Ovary (tissue), 3 donors: ENCODE measurements around the gene LIMS1.

Experiments used
- EP300 ChIP-seq: sonication (generic); formaldehyde crosslinking; IDR thresholded peaks from one replicate; pipeline ENCODE4 v1.6.1; 2017; ENCODE audit warnings: antibody characterized with exemption
- POLR2A ChIP-seq: fragments of 450-650 bp; IDR thresholded peaks from one replicate; pipeline ENCODE4 v1.6.1; 2017; ENCODE audit warnings: antibody characterized with exemption, mild to moderate bottlenecking, moderate library complexity
- TF ChIP-seq, protein P1 (sequence below), 3 donors: fragments of 450-650 bp in 2 of 3; fragments of 200-600 bp in 1 of 3; IDR thresholded peaks; one replicate each; pipeline versions ENCODE4 v1.5.1 to v1.8.0; 2016 to 2022; ENCODE audit warnings: antibody characterized with exemption in 3 of 3, mild to moderate bottlenecking in 1 of 3
- donor health status: DM: no; HTN: no; CAD: no.

DNA sequence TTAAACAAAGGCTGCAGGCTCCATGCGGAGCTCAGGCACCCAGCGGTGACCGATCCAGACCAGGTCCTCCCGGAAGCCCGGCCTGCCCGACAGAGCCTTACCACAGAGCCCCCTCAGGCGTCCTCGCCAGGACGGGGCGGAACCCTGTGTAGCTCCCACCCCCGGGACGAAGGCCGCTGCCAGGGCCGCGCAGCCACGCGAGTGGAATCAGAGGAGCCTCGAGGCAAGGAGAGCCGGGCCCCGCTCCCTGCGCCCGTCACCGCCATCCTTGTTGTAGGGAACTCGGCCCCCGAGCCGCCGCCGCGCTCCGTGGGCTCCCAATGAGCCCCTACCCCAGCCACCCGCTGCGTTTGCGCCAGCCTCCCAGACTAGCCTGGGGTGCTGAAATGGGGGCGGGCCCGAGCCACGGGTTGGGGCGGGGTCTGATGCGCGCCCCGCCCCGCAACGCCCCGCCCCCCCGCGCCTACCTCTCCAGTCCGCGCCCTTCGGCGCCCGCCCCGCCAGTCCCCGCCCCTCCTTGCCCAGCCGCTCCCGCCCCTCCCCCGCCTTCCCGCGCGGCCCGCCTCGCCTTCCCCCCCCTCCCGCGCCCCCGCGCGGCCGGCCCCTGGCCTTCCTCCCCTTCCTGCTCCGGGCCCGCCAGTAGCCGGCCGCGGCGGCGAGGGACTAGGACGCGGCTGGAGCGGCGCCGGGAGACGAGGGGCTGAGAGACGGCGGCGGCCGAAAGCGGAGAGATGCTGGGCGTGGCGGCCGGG is at the start of gene LIMS1:
- TF ChIP-seq, protein P1, sequence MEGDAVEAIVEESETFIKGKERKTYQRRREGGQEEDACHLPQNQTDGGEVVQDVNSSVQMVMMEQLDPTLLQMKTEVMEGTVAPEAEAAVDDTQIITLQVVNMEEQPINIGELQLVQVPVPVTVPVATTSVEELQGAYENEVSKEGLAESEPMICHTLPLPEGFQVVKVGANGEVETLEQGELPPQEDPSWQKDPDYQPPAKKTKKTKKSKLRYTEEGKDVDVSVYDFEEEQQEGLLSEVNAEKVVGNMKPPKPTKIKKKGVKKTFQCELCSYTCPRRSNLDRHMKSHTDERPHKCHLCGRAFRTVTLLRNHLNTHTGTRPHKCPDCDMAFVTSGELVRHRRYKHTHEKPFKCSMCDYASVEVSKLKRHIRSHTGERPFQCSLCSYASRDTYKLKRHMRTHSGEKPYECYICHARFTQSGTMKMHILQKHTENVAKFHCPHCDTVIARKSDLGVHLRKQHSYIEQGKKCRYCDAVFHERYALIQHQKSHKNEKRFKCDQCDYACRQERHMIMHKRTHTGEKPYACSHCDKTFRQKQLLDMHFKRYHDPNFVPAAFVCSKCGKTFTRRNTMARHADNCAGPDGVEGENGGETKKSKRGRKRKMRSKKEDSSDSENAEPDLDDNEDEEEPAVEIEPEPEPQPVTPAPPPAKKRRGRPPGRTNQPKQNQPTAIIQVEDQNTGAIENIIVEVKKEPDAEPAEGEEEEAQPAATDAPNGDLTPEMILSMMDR (IDR thresholded peaks at IDR 0.05) = peak in 1 of 3 donors; percentile 9
- TF ChIP-seq EP300 (no peak), POLR2A (peak; percentile 82)
